HepG2 (cell line): ENCODE data around the gene NECAB2. TPM values are rescaled to one million over a fixed set of nuclear protein-coding genes. Genes with fewer than 3 reads are reported as not detected.
A peak's percentile ranks its signal among the peaks of the same experiment; 100 is the strongest.

Experiments used
- ATAC-seq: fragments of 200-7000 bp; cut with Tn5 transposase; 3 replicates; pipeline ENCODE4 v1.9.1; 2020; ENCODE audit warnings: mild to moderate bottlenecking, moderate library complexity
- BruUV-seq: library from RNA; stranded (reverse); fragments of 400-500 nt; replicated peaks from 2 replicates; lab custom pipeline; 2021; lab: Mats Ljungman, UMichigan
- CTCF ChIA-PET: fragments of 300-600 bp; formaldehyde crosslinking; extraction: SDS; loops from one replicate; lab custom pipeline; 2021; ENCODE audit warnings: low total read pairs, inconsistent platforms, low intra/inter-chr PET ratio; lab: Yijun Ruan, JAX
- POLR2A ChIA-PET: fragments of 350-600 bp; sonication (Branson Sonifier 250); formaldehyde crosslinking; loops from one replicate; lab custom pipeline; 2020; ENCODE audit warnings: antibody characterized with exemption, inconsistent platforms; lab: Yijun Ruan, JAX
- DNase-seq: peaks from one replicate; pipeline ENCODE4 v3.0.0-alpha.2; 2015; ENCODE audit warnings: low spot score
- FAIRE-seq: peaks from 3 replicates; lab custom pipeline; 2011; peaks lifted over from hg19 to GRCh38; lab: Jason Lieb, UNC
- H2AFZ ChIP-seq: one replicate; pipeline ENCODE4 v1.6.1; 2011; ENCODE audit warnings: low read length, inconsistent platforms
- H3K27ac ChIP-seq: fragments of 300-600 bp; 3 replicates; pipeline ENCODE4 v1.8.0; 2011; ENCODE audit warnings: mixed run types, mild to moderate bottlenecking, mixed read lengths, low read length, inconsistent platforms; ENCODE audit not compliant: insufficient read depth; ENCODE audit errors: extremely low read length
- H3K27me3 ChIP-seq, 2 experiments: fragments of 200-600 bp in 1 of 2; 2 replicates in 1 of 2; 3 replicates in 1 of 2; pipeline versions ENCODE4 v1.6.0 to v1.8.0; 2011; ENCODE audit warnings: low read length in 2 of 2, mild to moderate bottlenecking in 2 of 2, moderate library complexity in 2 of 2, inconsistent platforms in 1 of 2; ENCODE audit not compliant: insufficient read depth in 2 of 2, control insufficient read depth in 1 of 2
- H3K36me3 ChIP-seq, 2 experiments: fragments of 200-600 bp in 1 of 2; replicated peaks in 1 of 2; 2 replicates in 1 of 2; 3 replicates in 1 of 2; pipeline versions ENCODE4 v1.5.1 to v1.8.0; 2011; ENCODE audit warnings: low read length in 2 of 2, inconsistent platforms in 1 of 2; ENCODE audit not compliant: insufficient read depth in 2 of 2, control insufficient read depth in 1 of 2
- H3K4me1 ChIP-seq: 2 replicates; pipeline ENCODE4 v1.5.1; 2012; ENCODE audit warnings: low read length, inconsistent platforms; ENCODE audit not compliant: insufficient read depth
- H3K4me2 ChIP-seq: 2 replicates; pipeline ENCODE4 v1.6.0; 2011; ENCODE audit warnings: low read depth, low read length, inconsistent platforms
- H3K4me3 ChIP-seq, 3 experiments: fragments of 200-600 bp in 1 of 3; sonication (generic), shearing (Covaris generic) in 1 of 3; replicated peaks in 1 of 3; 2 replicates each; pipeline ENCODE4 v1.5.1; 2011 to 2016; ENCODE audit warnings: low read length in 3 of 3, inconsistent platforms in 2 of 3, low read depth in 2 of 3, mild to moderate bottlenecking in 2 of 3, control low read depth in 1 of 3, mixed read lengths in 1 of 3; ENCODE audit not compliant: insufficient read depth in 1 of 3
- H3K79me2 ChIP-seq: one replicate; pipeline ENCODE4 v1.6.1; 2011; ENCODE audit warnings: low read length, inconsistent platforms; ENCODE audit not compliant: insufficient read depth
- H3K9ac ChIP-seq: 2 replicates; pipeline ENCODE4 v1.6.0; 2011; ENCODE audit warnings: mild to moderate bottlenecking, low read depth, low read length, inconsistent platforms; ENCODE audit not compliant: insufficient read depth
- H3K9me3 ChIP-seq: 2 replicates; pipeline ENCODE4 v1.5.1; 2012; ENCODE audit warnings: mild to moderate bottlenecking, low read length
- H4K20me1 ChIP-seq: 2 replicates; pipeline ENCODE4 v1.6.0; 2011; ENCODE audit warnings: inconsistent platforms, mild to moderate bottlenecking, low read length, moderate library complexity; ENCODE audit not compliant: insufficient read depth
- AGO2 ChIP-seq: fragments of 200-400 bp; formaldehyde crosslinking; optimal IDR thresholded peaks from 2 replicates; pipeline ENCODE3; 2017; ENCODE audit warnings: mild to moderate bottlenecking, low read depth, low read length, moderate library complexity
- ESRRA ChIP-seq: sonication (generic); formaldehyde crosslinking; IDR thresholded peaks from 2 replicates; pipeline ENCODE4 v1.5.1; 2020; ENCODE audit warnings: mild to moderate bottlenecking, low read depth, missing genetic modification reagents
- ISX ChIP-seq: sonication (generic); formaldehyde crosslinking; conservative IDR thresholded peaks from 2 replicates; pipeline ENCODE4 v1.5.0; 2020; ENCODE audit warnings: missing genetic modification reagents
- MAFK ChIP-seq, 2 experiments: IDR thresholded peaks in 1 of 2; conservative IDR thresholded peaks in 1 of 2; 2 replicates each; pipeline ENCODE4 v1.6.1; 2011; ENCODE audit warnings: improper control_type of control experiment in 2 of 2, low read length in 2 of 2
- MIER3 ChIP-seq: IDR thresholded peaks from 2 replicates; pipeline ENCODE4 v1.6.1; 2016; ENCODE audit warnings: missing compliant biosample characterization, borderline replicate concordance
- NR2F1 ChIP-seq, 2 experiments: fragments of 450-650 bp in 1 of 2; formaldehyde crosslinking in 1 of 2; IDR thresholded peaks; 2 replicates each; pipeline versions ENCODE4 v1.5.0 to v1.6.1; 2016 to 2020; ENCODE audit warnings: mild to moderate bottlenecking in 1 of 2, missing compliant biosample characterization in 1 of 2, missing genetic modification reagents in 1 of 2, moderate library complexity in 1 of 2
- NR2F6 ChIP-seq, 2 experiments: IDR thresholded peaks; 2 replicates each; pipeline ENCODE4 v1.6.1; 2016; ENCODE audit warnings: antibody characterized with exemption in 1 of 2, mild to moderate bottlenecking in 1 of 2
- POLR2A ChIP-seq, 2 experiments: IDR thresholded peaks; 2 replicates each; pipeline ENCODE4 v1.6.1; 2011; ENCODE audit warnings: low read depth in 2 of 2, low read length in 2 of 2, mild to moderate bottlenecking in 1 of 2, moderate library complexity in 1 of 2; ENCODE audit not compliant: insufficient read depth in 1 of 2
- RBFOX2 ChIP-seq: fragments of 200-400 bp; formaldehyde crosslinking; IDR thresholded peaks from 2 replicates; pipeline ENCODE4 v1.6.1; 2017; ENCODE audit warnings: low read depth, mild to moderate bottlenecking, low read length
- TSC22D2 ChIP-seq: sonication (generic); formaldehyde crosslinking; IDR thresholded peaks from 2 replicates; pipeline ENCODE4 v1.5.1; 2020; ENCODE audit warnings: missing genetic modification reagents, mild to moderate bottlenecking, borderline replicate concordance
- ZNF282 ChIP-seq: fragments of 450-650 bp; IDR thresholded peaks from 2 replicates; pipeline ENCODE4 v1.6.1; 2018; ENCODE audit not compliant: partially characterized antibody
- ZNF570 ChIP-seq: sonication (generic); formaldehyde crosslinking; IDR thresholded peaks from 2 replicates; pipeline ENCODE4 v1.4.0; 2020; ENCODE audit warnings: mild to moderate bottlenecking, missing genetic modification reagents, borderline replicate concordance
- ZNF788 ChIP-seq: sonication (generic); formaldehyde crosslinking; IDR thresholded peaks from 2 replicates; pipeline ENCODE4 v1.5.0; 2020; ENCODE audit warnings: mild to moderate bottlenecking, missing genetic modification reagents, borderline replicate concordance
- WGBS: methylation state at CpG from one replicate; pipeline ENCODE4 v1.1.6; 2017; ENCODE audit warnings: low lambda C conversion rate; 5-methylcytosine and 5-hydroxymethylcytosine counted together
- in situ Hi-C: cut with HindIII; loops from 2 replicates; pipeline ENCODE4 v1.10.0; 2017; ENCODE audit warnings: low pct_unique_long_range_greater_than_20kb; ENCODE audit not compliant: extremely low pct_ligation_motif_present
- intact Hi-C: fragments of 100-400 bp; cut with micrococcal nuclease; formaldehyde crosslinking; loops from one replicate; pipeline ENCODE4 v1.10.0; 2022; ENCODE audit not compliant: unreplicated experiment
- polyA plus RNA-seq, 8 experiments: library from polyadenylated mRNA; depleted of rRNA in 3 of 8; stranded (reverse) in 7 of 8; unstranded in 1 of 8; fragments of >200 nt; fragmentation: Illumina TruSeq in 4 of 8; extraction: Trizol in 4 of 8; gene quantifications; 2 replicates each; pipeline versions ENCODE4 v1.2.1 to v1.2.3, GENCODE V29; 2011 to 2016; ENCODE audit warnings: low read depth in 4 of 8, missing spikeins in 1 of 8, mixed read lengths in 1 of 8; ENCODE audit not compliant: insufficient read depth in 1 of 8
- total RNA-seq, 5 experiments: library from RNA; depleted of rRNA; stranded (reverse); fragments of >200 nt; fragmentation: Illumina TruSeq; extraction: Trizol; gene quantifications; 2 replicates each; pipeline ENCODE4 v1.2.3, GENCODE V29; 2016; ENCODE audit warnings: low read depth in 1 of 5
- TF ChIP-seq, protein P1 (sequence below): sonication (generic); formaldehyde crosslinking; IDR thresholded peaks from 2 replicates; pipeline ENCODE4 v1.5.1; 2020; ENCODE audit warnings: missing genetic modification reagents, mild to moderate bottlenecking, borderline replicate concordance
- TF ChIP-seq, protein P2 (sequence below): sonication (generic); formaldehyde crosslinking; IDR thresholded peaks from 2 replicates; pipeline ENCODE4 v1.4.0; 2020; ENCODE audit warnings: mild to moderate bottlenecking, low read depth, missing genetic modification reagents

Gene NECAB2
- total and polyA plus RNA-seq, 2 of the 13 experiments (the other 11 are each of a cell fraction or from before 2014, with no cell fraction given), result 0.21 to 0.49 TPM

GRCh38 chr16:83959656-83960434, 8.2 kb upstream of the NECAB2 start:
- WGBS, result 94% methylated on average over 12 of the region's 12 CpGs
- Histone ChIP-seq H3K79me2 (peaks cover 12% of the 10 kb centered on the region), H3K9me3 (no peaks in the 10 kb centered on the region), H3K4me3 (no peak overlapping the region), H3K27ac (no peak overlapping the region), H3K9ac (no peak overlapping the region), H3K27me3 (no peaks in the 10 kb centered on the region), H2AFZ (no peak overlapping the region), H3K4me1 (peaks cover 23% of the 10 kb centered on the region), H3K36me3 (peaks cover 50 to 89% of the 10 kb centered on the region in 2 experiments), H4K20me1 (peaks cover 25% of the 10 kb centered on the region; the same call in 1 of the 2 replicates), H3K4me2 (no peak overlapping the region)
- ATAC-seq (no peak), DNase-seq (no peak), FAIRE-seq (no peak)
- ChIA-PET POLR2A (no interaction called here), CTCF (no interaction called here)
- in situ Hi-C loops, result loop anchor here (5.0 to 25.0 kb wide), 2 partner anchors 82 to 227 kb away; partner anchors contain the start of genes ADAD2, SLC38A8 and TAF1C
- intact Hi-C loops, result loop anchor here (10.0 kb wide), 1 partner anchor 135 kb away; no protein-coding TSS in a partner anchor
- no TSS peak for BruUV-seq
- 0 out of 4 replicates have a peak, but pooled peaks have one; percentile 6 for TF ChIP-seq POLR2A (IDR thresholded peaks at IDR 0.05; ENCODE audit: insufficient read depth in 1 of 2, low read depth in 2 of 2, low read length in 2 of 2)
- TF ChIP-seq MAFK (conservative IDR thresholded peaks at IDR 0.05 in 1 of 2, IDR thresholded peaks at IDR 0.05 in 1 of 2; ENCODE audit: low read length in 2 of 2), result peak; percentile 50 to 64; a peak in 3 of 4 replicates
- no peak for TF ChIP-seq NR2F6 (IDR thresholded peaks at IDR 0.05)
- no peak for TF ChIP-seq NR2F6 (CRISPR knock-in tag; IDR thresholded peaks at IDR 0.05)

DNA sequence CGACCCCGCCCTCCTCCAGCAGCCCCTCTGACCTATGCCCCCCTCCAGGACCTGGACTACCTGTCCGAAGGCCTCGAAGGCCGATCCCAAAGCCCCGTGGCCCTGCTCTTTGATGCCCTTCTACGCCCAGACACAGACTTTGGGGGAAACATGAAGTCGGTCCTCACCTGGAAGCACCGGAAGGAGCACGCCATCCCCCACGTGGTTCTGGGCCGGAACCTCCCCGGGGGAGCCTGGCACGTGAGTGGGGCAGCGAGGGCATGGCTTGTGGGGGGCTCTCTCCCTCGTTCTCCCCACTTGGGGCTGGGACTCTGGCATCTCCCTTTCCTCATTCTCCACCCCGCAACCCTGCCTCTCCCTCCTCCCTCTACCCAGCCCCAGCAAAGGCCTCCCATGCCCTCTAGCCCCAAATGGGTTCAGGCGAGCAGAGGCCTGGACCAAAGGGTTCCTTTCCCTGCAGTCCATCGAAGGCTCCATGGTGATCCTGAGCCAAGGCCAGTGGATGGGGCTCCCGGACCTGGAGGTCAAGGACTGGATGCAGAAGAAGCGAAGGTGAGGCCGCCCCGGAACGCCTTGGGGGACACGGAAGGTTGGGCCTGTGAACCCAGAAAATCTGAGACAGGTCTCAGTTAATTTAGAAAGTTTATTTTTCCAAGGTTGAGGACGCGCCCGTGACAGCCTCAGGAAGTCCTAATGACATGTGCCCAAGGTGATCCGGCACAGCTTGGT, 7.4 kb upstream of the NECAB2 start:
- in situ Hi-C loops (loop anchor here (25.0 kb wide), 1 partner anchor 227 kb away; the partner anchor contains the start of genes ADAD2 and TAF1C), intact Hi-C loops (no loop called here)
- DNase-seq, result no peak
- CTCF ChIA-PET, result no interaction called here
- H3K4me3 ChIP-seq, result no peak overlapping the region
- no peak for ATAC-seq
- H3K79me2 ChIP-seq, result peaks cover 4% of the 10 kb centered on the region
- H3K27ac ChIP-seq, result no peak overlapping the region
- no peaks in the 10 kb centered on the region for H3K27me3 ChIP-seq
- H3K9me3 ChIP-seq, result no peaks in the 10 kb centered on the region
- no TSS peak for BruUV-seq
- peaks cover 18% of the 10 kb centered on the region; the same call in 1 of the 2 replicates for H4K20me1 ChIP-seq
- peaks cover 55 to 90% of the 10 kb centered on the region in 2 experiments for H3K36me3 ChIP-seq
- POLR2A ChIA-PET, result no interaction called here
- no peak overlapping the region for H3K9ac ChIP-seq
- H2AFZ ChIP-seq, result no peak overlapping the region
- FAIRE-seq, result no peak
- no peak overlapping the region for H3K4me2 ChIP-seq
- H3K4me1 ChIP-seq, result peaks cover 14% of the 10 kb centered on the region; the same call in 1 of the 2 replicates
- WGBS, result 96% methylated on average over 29 of the region's 29 CpGs
- no peak for TF ChIP-seq ZNF788 (CRISPR knock-in tag)
- no peak for TF ChIP-seq ESRRA (CRISPR knock-in tag)
- no peak for TF ChIP-seq MIER3
- TF ChIP-seq, protein P1, sequence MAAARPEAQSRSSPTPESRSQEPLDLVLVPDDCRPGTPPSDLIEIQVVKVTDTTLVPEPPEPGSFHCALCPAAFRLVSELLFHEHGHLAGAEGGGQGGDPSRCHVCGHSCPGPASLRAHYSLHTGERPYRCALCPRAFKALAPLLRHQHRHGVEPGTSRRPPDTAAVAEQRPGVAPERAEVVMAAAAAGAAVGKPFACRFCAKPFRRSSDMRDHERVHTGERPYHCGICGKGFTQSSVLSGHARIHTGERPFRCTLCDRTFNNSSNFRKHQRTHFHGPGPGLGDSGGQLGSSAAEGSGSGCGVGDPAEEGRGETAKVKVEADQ (CRISPR knock-in tag), result no peak
- TF ChIP-seq NR2F1 (CRISPR knock-in tag; IDR thresholded peaks at IDR 0.05), result no peak
- TF ChIP-seq, protein P2, sequence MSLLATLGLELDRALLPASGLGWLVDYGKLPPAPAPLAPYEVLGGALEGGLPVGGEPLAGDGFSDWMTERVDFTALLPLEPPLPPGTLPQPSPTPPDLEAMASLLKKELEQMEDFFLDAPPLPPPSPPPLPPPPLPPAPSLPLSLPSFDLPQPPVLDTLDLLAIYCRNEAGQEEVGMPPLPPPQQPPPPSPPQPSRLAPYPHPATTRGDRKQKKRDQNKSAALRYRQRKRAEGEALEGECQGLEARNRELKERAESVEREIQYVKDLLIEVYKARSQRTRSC (CRISPR knock-in tag), result no peak
- no peak for TF ChIP-seq ZNF570 (CRISPR knock-in tag)
- no peak for TF ChIP-seq ISX (CRISPR knock-in tag)
- no peak for TF ChIP-seq TSC22D2
- TF ChIP-seq ZNF282, result no peak
- TF ChIP-seq RBFOX2, result 0 out of 2 replicates have a peak, but pooled peaks have one; percentile 50
- peak; percentile 79 for TF ChIP-seq AGO2
